GM12878 (cell line): ENCODE results near the gene SETDB1. TPM values are rescaled to one million over a fixed set of nuclear protein-coding genes. Genes with fewer than 3 reads are reported as not detected.

Source experiments
- ATAC-seq: fragments of 200-7000 bp; cut with Tn5 transposase; 3 replicates; pipeline ENCODE4 v1.9.1; 2020; ENCODE audit warnings: mild to moderate bottlenecking, moderate library complexity
- BruUV-seq: library from RNA; stranded (reverse); fragments of 400-500 nt; replicated peaks from 2 replicates; lab custom pipeline; 2021; lab: Mats Ljungman, UMichigan
- CTCF ChIA-PET: fragments of 300-600 bp; sonication (Branson Sonifier 250); formaldehyde crosslinking; extraction: SDS; loops from one replicate; lab custom pipeline; 2021; ENCODE audit warnings: inconsistent platforms; lab: Yijun Ruan, JAX
- POLR2A ChIA-PET: fragments of 350-600 bp; formaldehyde crosslinking; extraction: SDS; loops from one replicate; lab custom pipeline; 2021; ENCODE audit warnings: inconsistent platforms; lab: Charles Lee
- RAD21 ChIA-PET: fragments of 300-600 bp; sonication (Branson Sonifier 250); formaldehyde crosslinking; loops from one replicate; lab custom pipeline; 2023; ENCODE audit warnings: antibody characterized with exemption; ENCODE audit not compliant: unreplicated experiment; lab: Charles Lee
- SMC1A ChIA-PET: fragments of 300-600 bp; sonication (Branson Sonifier 250); formaldehyde crosslinking; loops from one replicate; lab custom pipeline; 2023; ENCODE audit not compliant: unreplicated experiment, uncharacterized antibody; lab: Charles Lee
- DNase-seq: peaks from one replicate; pipeline ENCODE4 v3.0.0-alpha.2; 2011; ENCODE audit warnings: low read depth, low spot score
- FAIRE-seq: peaks from 3 replicates; lab custom pipeline; 2011; peaks lifted over from hg19 to GRCh38; lab: Jason Lieb, UNC
- H2AFZ ChIP-seq: 2 replicates; pipeline ENCODE4 v1.6.0; 2011; ENCODE audit warnings: low read depth, low read length, control low read depth; ENCODE audit not compliant: control insufficient read depth
- H3K27ac ChIP-seq: 2 replicates; pipeline ENCODE4 v1.5.1; 2011; ENCODE audit warnings: control low read depth; ENCODE audit not compliant: control insufficient read depth, insufficient read depth
- H3K27me3 ChIP-seq, 2 experiments: replicated peaks in 1 of 2; 2 replicates each; pipeline versions ENCODE4 v1.6.0 to v1.6.1; 2011; ENCODE audit warnings: low read length in 1 of 2; ENCODE audit not compliant: control insufficient read depth in 2 of 2, insufficient read depth in 2 of 2
- H3K36me3 ChIP-seq, 2 experiments: 2 replicates each; pipeline ENCODE4 v1.5.1; 2011; ENCODE audit warnings: low read length in 1 of 2; ENCODE audit not compliant: control insufficient read depth in 2 of 2, insufficient read depth in 2 of 2
- H3K4me1 ChIP-seq: 2 replicates; pipeline ENCODE4 v1.6.1; 2011; ENCODE audit warnings: mild to moderate bottlenecking, low read length, moderate library complexity, mixed read lengths; ENCODE audit not compliant: control insufficient read depth, insufficient read depth
- H3K4me2 ChIP-seq: 2 replicates; pipeline ENCODE4 v1.6.0; 2011; ENCODE audit warnings: control low read depth; ENCODE audit not compliant: control insufficient read depth, insufficient read depth
- H3K4me3 ChIP-seq: fragments of 200-600 bp; sonication (generic); 2 replicates; pipeline ENCODE4 v1.5.1; 2016
- H3K79me2 ChIP-seq: 2 replicates; pipeline ENCODE4 v1.6.0; 2011; ENCODE audit warnings: low read length; ENCODE audit not compliant: control insufficient read depth, insufficient read depth
- H3K9ac ChIP-seq: 2 replicates; pipeline ENCODE4 v1.8.0; 2011; ENCODE audit warnings: low read length, control low read depth, mixed read lengths; ENCODE audit not compliant: control insufficient read depth, insufficient read depth
- H3K9me3 ChIP-seq: replicated peaks from 3 replicates; pipeline ENCODE4 v1.5.1; 2011; ENCODE audit warnings: mild to moderate bottlenecking, low read length; ENCODE audit not compliant: control insufficient read depth, insufficient read depth
- H4K20me1 ChIP-seq: 2 replicates; pipeline ENCODE4 v1.6.0; 2011; ENCODE audit not compliant: control insufficient read depth, insufficient read depth
- CHD2 ChIP-seq: IDR thresholded peaks from 2 replicates; pipeline ENCODE4 v1.6.1; 2011; ENCODE audit warnings: low read depth, low read length, improper control_type of control experiment, borderline replicate concordance
- FOXM1 ChIP-seq: IDR thresholded peaks from 2 replicates; pipeline ENCODE4 v1.6.1; 2012; ENCODE audit warnings: low read depth, mild to moderate bottlenecking, inconsistent platforms, low read length, moderate library complexity
- IKZF2 ChIP-seq, 2 experiments: fragments of 450-650 bp; IDR thresholded peaks; 2 replicates each; pipeline ENCODE4 v1.6.1; 2017; ENCODE audit warnings: mild to moderate bottlenecking in 2 of 2, moderate library complexity in 2 of 2
- MYC ChIP-seq: IDR thresholded peaks from 2 replicates; pipeline ENCODE4 v1.6.1; 2011; ENCODE audit warnings: mild to moderate bottlenecking, low read length, moderate library complexity, inconsistent platforms; ENCODE audit not compliant: insufficient read depth, insufficient replicate concordance, insufficient read length, severe bottlenecking
- POLR2A ChIP-seq: IDR thresholded peaks from 2 replicates; pipeline ENCODE4 v1.6.1; 2011; ENCODE audit warnings: low read depth, mild to moderate bottlenecking, low read length
- POLR2AphosphoS5 ChIP-seq: IDR thresholded peaks from 2 replicates; pipeline ENCODE4 v1.6.1; 2011; ENCODE audit warnings: mild to moderate bottlenecking, low read length, inconsistent platforms
- POU2F2 ChIP-seq: IDR thresholded peaks from 3 replicates; pipeline ENCODE4 v1.6.1; 2011; ENCODE audit warnings: low read depth, mild to moderate bottlenecking, low read length, borderline replicate concordance
- RB1 ChIP-seq: fragments of 450-650 bp; formaldehyde crosslinking; IDR thresholded peaks from 2 replicates; pipeline ENCODE4 v1.6.1; 2017; ENCODE audit warnings: mild to moderate bottlenecking, borderline replicate concordance
- YBX1 ChIP-seq: fragments of 450-650 bp; IDR thresholded peaks from 2 replicates; pipeline ENCODE4 v1.6.1; 2016; ENCODE audit warnings: antibody characterized with exemption
- ZBED1 ChIP-seq: IDR thresholded peaks from 2 replicates; pipeline ENCODE4 v1.6.1; 2016; ENCODE audit warnings: borderline replicate concordance
- ZNF622 ChIP-seq: fragments of 450-650 bp; IDR thresholded peaks from 2 replicates; pipeline ENCODE4 v1.6.1; 2017; ENCODE audit warnings: mild to moderate bottlenecking, inconsistent platforms
- WGBS: methylation state at CpG from one replicate; pipeline ENCODE4 v1.1.6; 2016; ENCODE audit warnings: low lambda C conversion rate; ENCODE audit not compliant: insufficient replicate concordance, insufficient coverage; ENCODE audit errors: missing lambda C conversion rate; 5-methylcytosine and 5-hydroxymethylcytosine counted together
- in situ Hi-C: fragments of 300-500 bp; cut with MboI; formaldehyde crosslinking; loops from 9 replicates; pipeline ENCODE4 v1.14.3; 2018; ENCODE audit warnings: mixed read lengths
- intact Hi-C: fragments of 100-400 bp; cut with micrococcal nuclease; formaldehyde crosslinking; loops from one replicate; pipeline ENCODE4 v1.14.2; 2022; ENCODE audit not compliant: unreplicated experiment
- polyA plus RNA-seq, 11 experiments: library from polyadenylated mRNA; depleted of rRNA in 4 of 11; unstranded in 6 of 11; stranded (reverse) in 5 of 11; fragments of >200 nt; fragmentation: Nextera tagmentation in 4 of 11; fragmentation: Illumina TruSeq in 1 of 11; extraction: Ambion mirVana in 4 of 11; extraction: Trizol in 1 of 11; gene quantifications; 1 replicate in 1 of 11; 2 replicates in 10 of 11; pipeline versions ENCODE4 v1.2.1 to v1.2.3, GENCODE V29; 2011 to 2016; ENCODE audit warnings: inconsistent platforms in 2 of 11, missing spikeins in 2 of 11, low read depth in 1 of 11
- total RNA-seq, 4 experiments: library from RNA; depleted of rRNA in 3 of 4; stranded (reverse); fragments of >200 nt in 3 of 4; fragmentation: Illumina TruSeq in 1 of 4; extraction: Trizol in 1 of 4; gene quantifications; 2 replicates each; pipeline versions ENCODE4 v1.2.1 to v1.2.3, GENCODE V29; 2013 to 2021
- TF ChIP-seq, protein P1 (sequence below): IDR thresholded peaks from 2 replicates; pipeline ENCODE4 v1.6.1; 2012; ENCODE audit warnings: improper control_type of control experiment, low read depth, low read length; ENCODE audit not compliant: insufficient replicate concordance

SETDB1 gene
- total and polyA plus RNA-seq, 10 of the 15 experiments (the other 5 are each of a cell fraction or from before 2014, with no cell fraction given) = 14.3 to 56.7 (median 35.7) TPM

DNA sequence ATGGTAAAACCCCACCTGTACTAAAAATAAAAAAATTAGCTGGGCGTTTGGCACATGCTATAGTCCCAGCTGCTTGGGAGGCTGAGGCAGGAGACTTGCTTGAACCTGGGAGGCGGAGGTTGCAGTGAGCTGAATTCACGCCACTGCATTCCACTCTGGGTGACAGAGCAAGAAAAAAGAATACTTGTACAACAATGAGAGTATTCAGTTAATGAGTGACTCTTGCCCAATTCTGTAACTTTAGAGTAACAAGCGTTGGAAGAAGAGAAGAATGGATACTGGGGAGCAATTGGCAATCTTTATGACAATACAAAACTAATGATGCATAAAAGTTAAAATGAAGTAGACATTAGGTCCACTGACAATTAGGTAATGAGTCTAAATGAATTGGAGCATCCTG lies 66.5 kb downstream of the SETDB1 start:
- TF ChIP-seq, protein P1, sequence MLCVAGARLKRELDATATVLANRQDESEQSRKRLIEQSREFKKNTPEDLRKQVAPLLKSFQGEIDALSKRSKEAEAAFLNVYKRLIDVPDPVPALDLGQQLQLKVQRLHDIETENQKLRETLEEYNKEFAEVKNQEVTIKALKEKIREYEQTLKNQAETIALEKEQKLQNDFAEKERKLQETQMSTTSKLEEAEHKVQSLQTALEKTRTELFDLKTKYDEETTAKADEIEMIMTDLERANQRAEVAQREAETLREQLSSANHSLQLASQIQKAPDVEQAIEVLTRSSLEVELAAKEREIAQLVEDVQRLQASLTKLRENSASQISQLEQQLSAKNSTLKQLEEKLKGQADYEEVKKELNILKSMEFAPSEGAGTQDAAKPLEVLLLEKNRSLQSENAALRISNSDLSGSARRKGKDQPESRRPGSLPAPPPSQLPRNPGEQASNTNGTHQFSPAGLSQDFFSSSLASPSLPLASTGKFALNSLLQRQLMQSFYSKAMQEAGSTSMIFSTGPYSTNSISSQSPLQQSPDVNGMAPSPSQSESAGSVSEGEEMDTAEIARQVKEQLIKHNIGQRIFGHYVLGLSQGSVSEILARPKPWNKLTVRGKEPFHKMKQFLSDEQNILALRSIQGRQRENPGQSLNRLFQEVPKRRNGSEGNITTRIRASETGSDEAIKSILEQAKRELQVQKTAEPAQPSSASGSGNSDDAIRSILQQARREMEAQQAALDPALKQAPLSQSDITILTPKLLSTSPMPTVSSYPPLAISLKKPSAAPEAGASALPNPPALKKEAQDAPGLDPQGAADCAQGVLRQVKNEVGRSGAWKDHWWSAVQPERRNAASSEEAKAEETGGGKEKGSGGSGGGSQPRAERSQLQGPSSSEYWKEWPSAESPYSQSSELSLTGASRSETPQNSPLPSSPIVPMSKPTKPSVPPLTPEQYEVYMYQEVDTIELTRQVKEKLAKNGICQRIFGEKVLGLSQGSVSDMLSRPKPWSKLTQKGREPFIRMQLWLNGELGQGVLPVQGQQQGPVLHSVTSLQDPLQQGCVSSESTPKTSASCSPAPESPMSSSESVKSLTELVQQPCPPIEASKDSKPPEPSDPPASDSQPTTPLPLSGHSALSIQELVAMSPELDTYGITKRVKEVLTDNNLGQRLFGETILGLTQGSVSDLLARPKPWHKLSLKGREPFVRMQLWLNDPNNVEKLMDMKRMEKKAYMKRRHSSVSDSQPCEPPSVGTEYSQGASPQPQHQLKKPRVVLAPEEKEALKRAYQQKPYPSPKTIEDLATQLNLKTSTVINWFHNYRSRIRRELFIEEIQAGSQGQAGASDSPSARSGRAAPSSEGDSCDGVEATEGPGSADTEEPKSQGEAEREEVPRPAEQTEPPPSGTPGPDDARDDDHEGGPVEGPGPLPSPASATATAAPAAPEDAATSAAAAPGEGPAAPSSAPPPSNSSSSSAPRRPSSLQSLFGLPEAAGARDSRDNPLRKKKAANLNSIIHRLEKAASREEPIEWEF = no peak
- TF ChIP-seq POLR2A = no peak
- no peak for TF ChIP-seq FOXM1
- no peak for TF ChIP-seq CHD2
- no peak for TF ChIP-seq POLR2AphosphoS5
- no peak for TF ChIP-seq ZBED1
- TF ChIP-seq IKZF2 (IDR thresholded peaks at IDR 0.05) = no peak
- no peak for TF ChIP-seq YBX1
- TF ChIP-seq ZNF622 = no peak
- TF ChIP-seq POU2F2 = no peak
- no peak for TF ChIP-seq MYC
- no peak for TF ChIP-seq RB1
- H3K27ac ChIP-seq = no peak overlapping the region
- H4K20me1 ChIP-seq = no peaks in the 10 kb centered on the region
- no peak for FAIRE-seq
- H3K4me1 ChIP-seq = no peaks in the 10 kb centered on the region
- H3K9ac ChIP-seq = no peak overlapping the region
- intact Hi-C loops = loop anchor here (10.0 kb wide), 1 partner anchor 738 kb away; the partner anchor contains the start of gene CA14
- H3K27me3 ChIP-seq = no peaks in the 10 kb centered on the region
- ChIA-PET RAD21 (no interaction called here), POLR2A (interaction anchor here (0.6 kb wide), 1 partner anchor 405 kb away, joined by 8 read pairs; no protein-coding TSS in a partner anchor), SMC1A (no interaction called here), CTCF (interaction anchor here (16.2 kb wide), 1 partner anchor 12 kb away, joined by 252 read pairs; the partner anchor contains the start of genes ANXA9 and CERS2)
- 78% methylated on average over 4 of the region's 4 CpGs for WGBS
- no peak for ATAC-seq
- no peaks in the 10 kb centered on the region for H3K9me3 ChIP-seq
- no peak for DNase-seq
- BruUV-seq = no TSS peak
- no peak overlapping the region for H2AFZ ChIP-seq
- H3K36me3 ChIP-seq = no peaks in the 10 kb centered on the region
- no peak overlapping the region for H3K4me3 ChIP-seq
- no peaks in the 10 kb centered on the region for H3K79me2 ChIP-seq
- no peak overlapping the region for H3K4me2 ChIP-seq
- in situ Hi-C loops = no loop called here
